ENCODE data around the gene CLECL1. TPM values are rescaled to one million over a fixed set of nuclear protein-coding genes. Genes with fewer than 3 reads are reported as not detected.

CLECL1 gene
- total RNA-seq, 1 donor from 2014 or later, result 1.7 TPM

GRCh38 chr12:9755567-9755966 is 22.7 kb upstream of the CLECL1 start:
- intact Hi-C loops (cut with DNase I), result no loop called here
- Histone ChIP-seq H3K27ac (no peak overlapping the region), H3K4me1 (peaks cover 11% of the 10 kb centered on the region), H3K36me3 (peaks cover 8% of the 10 kb centered on the region), H3K27me3 (ENCODE audit: low read depth) (no peaks in the 10 kb centered on the region), H3K4me3 (no peak overlapping the region), H3K9me3 (no peaks in the 10 kb centered on the region)
- no peak for DNase-seq
- no peak for TF ChIP-seq CTCF (IDR thresholded peaks at IDR 0.05)
- no peak for ATAC-seq

- no peaks in the 10 kb centered on the region for H3K27me3 ChIP-seq (ENCODE audit: low read depth)
- H3K4me3 ChIP-seq, result no peak overlapping the region
- DNase-seq (no peak), ATAC-seq (no peak)
- no peak overlapping the region for H3K27ac ChIP-seq
- H3K9me3 ChIP-seq, result no peaks in the 10 kb centered on the region
- TF ChIP-seq CTCF (IDR thresholded peaks at IDR 0.05), result no peak
- H3K36me3 ChIP-seq, result peaks cover 8% of the 10 kb centered on the region
- intact Hi-C loops (cut with DNase I), result no loop called here
- peaks cover 15% of the 10 kb centered on the region for H3K4me1 ChIP-seq
Measured at GRCh38 chr12:9755035-9755434, 22.1 kb upstream of the CLECL1 start.

- Histone ChIP-seq H3K27ac (no peak overlapping the region), H3K27me3 (ENCODE audit: low read depth) (no peaks in the 10 kb centered on the region), H3K4me1 (peaks cover 15% of the 10 kb centered on the region), H3K9me3 (no peaks in the 10 kb centered on the region), H3K4me3 (no peak overlapping the region), H3K36me3 (peaks cover 8% of the 10 kb centered on the region)
- intact Hi-C loops (cut with DNase I), result no loop called here
- DNase-seq (no peak), ATAC-seq (no peak)
- TF ChIP-seq CTCF (IDR thresholded peaks at IDR 0.05), result no peak
Measured at GRCh38 chr12:9754099-9754927, 21.4 kb upstream of the CLECL1 start.

GRCh38 chr12:9753498-9753897 is 20.6 kb upstream of the CLECL1 start:
- intact Hi-C loops (cut with DNase I), result no loop called here
- Histone ChIP-seq H3K36me3 (peaks cover 8% of the 10 kb centered on the region), H3K9me3 (no peaks in the 10 kb centered on the region), H3K4me3 (no peak overlapping the region), H3K27ac (no peak overlapping the region), H3K4me1 (peaks cover 15% of the 10 kb centered on the region), H3K27me3 (ENCODE audit: low read depth) (no peaks in the 10 kb centered on the region)
- ATAC-seq (no peak), DNase-seq (no peak)
- no peak for TF ChIP-seq CTCF (IDR thresholded peaks at IDR 0.05)

GRCh38 chr12:9753073-9753472 is 20.2 kb upstream of the CLECL1 start:
- no peak for TF ChIP-seq CTCF (IDR thresholded peaks at IDR 0.05)
- Histone ChIP-seq H3K9me3 (no peaks in the 10 kb centered on the region), H3K27ac (no peak overlapping the region), H3K27me3 (ENCODE audit: low read depth) (no peaks in the 10 kb centered on the region), H3K36me3 (peaks cover 8% of the 10 kb centered on the region), H3K4me3 (no peak overlapping the region), H3K4me1 (peaks cover 15% of the 10 kb centered on the region)
- intact Hi-C loops (cut with DNase I), result no loop called here
- DNase-seq, result no peak
- no peak for ATAC-seq

Measured in lower lobe of right lung (tissue), 2 donors.